GM21737 (cell line): ENCODE measurements around the gene CAPZB.

ENCODE experiments used
- ATAC-seq: cut with Tn5 transposase; IDR thresholded peaks from one replicate; pipeline ENCODE4 v1.9.1; 2021; ENCODE audit warnings: mild to moderate bottlenecking, moderate library complexity; ENCODE audit not compliant: unreplicated experiment

CAPZB gene

GRCh38 chr1:19371226-19372135 lies 113.9 kb downstream of the CAPZB start:
- no peak for ATAC-seq

GRCh38 chr1:19370453-19371170 lies 114.7 kb downstream of the CAPZB start:
- ATAC-seq: no peak

GRCh38 chr1:19369396-19370090 lies 115.8 kb downstream of the CAPZB start:
- no peak for ATAC-seq

- no peak for ATAC-seq
These were observed 116.4 kb downstream of the CAPZB start for GRCh38 chr1:19368964-19369363.

- ATAC-seq: no peak
These were observed 117.3 kb downstream of the CAPZB start for GRCh38 chr1:19368050-19368449.

- ATAC-seq: no peak
These were observed 117.7 kb downstream of the CAPZB start for GRCh38 chr1:19367584-19368041.

GRCh38 chr1:19366599-19367536 lies 118.5 kb downstream of the CAPZB start:
- ATAC-seq: no peak

- ATAC-seq: no peak
These were observed 119.6 kb downstream of the CAPZB start for GRCh38 chr1:19365721-19366120.

- ATAC-seq: no peak
These were observed 121.7 kb downstream of the CAPZB start for GRCh38 chr1:19363536-19364152.

- no peak for ATAC-seq
These were observed 123.7 kb downstream of the CAPZB start for GRCh38 chr1:19361611-19362147.

- no peak for ATAC-seq
These were observed 124.3 kb downstream of the CAPZB start for GRCh38 chr1:19360843-19361610.

- ATAC-seq: no peak
These were observed 124.9 kb downstream of the CAPZB start for GRCh38 chr1:19360432-19360831.

GRCh38 chr1:19360016-19360415 lies 125.3 kb downstream of the CAPZB start:
- no peak for ATAC-seq

- ATAC-seq: no peak
These were observed 126.0 kb downstream of the CAPZB start for GRCh38 chr1:19359357-19359756.

GRCh38 chr1:19358710-19359109 lies 126.6 kb downstream of the CAPZB start:
- no peak for ATAC-seq

GRCh38 chr1:19357299-19357986 lies 127.9 kb downstream of the CAPZB start:
- ATAC-seq: no peak

- no peak for ATAC-seq
These were observed 129.1 kb downstream of the CAPZB start for GRCh38 chr1:19356266-19356665.

- no peak for ATAC-seq
These were observed 130.8 kb downstream of the CAPZB start for GRCh38 chr1:19354531-19354981.
